GM19240 (cell line): Measurements from ENCODE around the gene RPL29.
"Not testable (repeated sequence)": the region's sequence is repeated elsewhere in the genome, so short reads cannot be mapped to it uniquely, and the experiment has no call there.

Experiments
- DNase-seq: peaks from one replicate; pipeline ENCODE4 v3.0.0; 2011; ENCODE audit warnings: low spot score; ENCODE audit not compliant: insufficient read length

Gene RPL29

DNA sequence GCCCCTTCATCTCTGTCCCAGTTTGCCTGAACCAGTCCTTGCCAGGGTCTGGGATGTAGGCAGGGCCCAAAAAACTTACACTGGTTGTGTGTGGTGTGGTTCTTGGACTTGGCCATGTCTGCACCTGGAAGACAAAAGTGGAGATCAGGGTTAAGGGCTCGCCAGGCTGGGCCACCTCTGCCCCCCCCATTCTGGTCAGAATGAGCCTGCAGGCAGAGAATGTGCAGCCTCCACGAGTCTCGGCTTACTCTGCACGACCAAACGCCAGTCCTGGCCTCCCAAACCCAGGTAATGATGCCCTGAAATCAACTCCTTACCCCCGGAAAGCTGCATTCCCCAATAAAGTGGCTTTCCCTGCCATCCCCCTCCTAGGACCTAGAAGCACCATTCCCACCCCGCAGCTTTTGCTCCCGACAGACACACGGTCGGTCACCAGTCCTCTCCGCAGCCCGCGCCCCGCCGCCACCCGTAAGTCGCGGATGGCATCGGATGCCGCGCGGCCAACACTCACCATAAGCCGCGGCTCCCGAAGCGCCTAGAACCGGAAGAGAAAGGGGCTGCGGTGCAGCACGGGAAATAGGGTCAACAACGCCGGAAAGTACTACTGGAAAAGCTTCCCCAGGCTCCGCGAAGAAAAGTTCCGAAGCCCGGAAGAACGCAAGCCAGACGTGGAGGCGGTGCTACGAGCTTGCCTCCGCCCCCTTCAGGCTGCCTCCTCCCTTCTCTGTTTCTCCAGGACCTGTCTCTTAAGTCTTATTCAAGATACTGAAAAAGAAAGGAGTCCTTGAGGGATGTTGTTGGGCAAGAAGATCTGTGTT lies at the start of gene RPL29:
Gene RPL29 (minus strand): TSS at position 550 of the 818 bp plus-strand sequence. CDS start 434 bp downstream, at position 116.
- peak; percentile 96 for DNase-seq

DNA sequence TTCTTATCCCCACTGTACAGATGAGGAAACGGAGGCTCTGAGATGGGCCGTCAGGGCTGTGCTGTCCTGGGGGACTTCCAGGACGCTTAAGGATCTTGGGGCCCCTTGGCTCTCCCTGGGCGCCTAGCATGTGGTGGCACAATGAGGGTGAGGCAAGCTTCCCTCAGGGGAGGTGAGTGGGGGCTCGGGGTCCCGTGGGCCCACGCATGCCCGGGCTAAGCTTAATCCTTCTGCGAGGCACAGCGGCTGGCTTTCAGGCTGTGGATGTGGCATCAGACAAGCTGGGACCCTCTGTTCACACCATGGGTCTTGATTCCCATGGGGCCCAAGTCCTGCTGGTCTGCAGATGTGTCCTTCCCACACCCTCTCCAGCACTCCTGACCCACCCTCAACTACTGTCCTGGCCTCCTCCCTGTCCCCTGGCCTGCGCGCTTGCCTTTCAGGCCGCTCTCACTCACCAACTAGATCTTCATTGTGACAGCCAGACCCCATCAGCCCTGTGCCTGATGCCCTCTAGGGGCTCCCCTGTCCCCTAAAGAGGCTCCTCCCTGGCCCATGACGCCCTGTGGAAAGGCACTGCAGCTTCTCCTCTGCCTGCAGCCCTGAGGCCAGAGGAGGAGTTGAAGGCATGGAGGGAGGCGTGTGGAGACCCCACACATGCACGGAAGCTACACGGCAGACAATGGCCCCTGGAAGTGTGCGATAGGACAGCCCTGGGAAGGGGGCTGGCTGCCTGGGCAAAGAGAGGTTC lies 49.3 kb upstream of the RPL29 start:
- DNase-seq = no peak

DNA sequence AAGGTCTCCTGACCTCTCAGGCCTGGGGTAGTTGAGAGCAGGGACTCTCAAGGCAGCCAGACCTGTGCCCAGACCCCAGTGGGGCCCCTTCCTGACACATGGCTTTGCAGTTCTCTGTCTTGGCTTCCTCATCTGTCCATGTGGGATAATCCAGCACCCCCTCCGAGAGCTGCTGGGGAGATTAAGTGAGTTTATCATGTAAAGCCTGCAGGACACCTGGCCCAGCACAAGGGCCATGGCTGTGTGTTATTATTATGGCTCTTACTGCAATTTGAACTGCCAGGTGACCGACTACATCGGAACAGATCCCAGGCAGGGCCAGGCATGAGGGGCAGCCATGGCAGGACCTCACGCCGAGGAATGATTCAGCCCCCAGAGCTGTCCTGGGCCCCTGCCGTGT lies 48.1 kb upstream of the RPL29 start:
- DNase-seq = no peak

DNA sequence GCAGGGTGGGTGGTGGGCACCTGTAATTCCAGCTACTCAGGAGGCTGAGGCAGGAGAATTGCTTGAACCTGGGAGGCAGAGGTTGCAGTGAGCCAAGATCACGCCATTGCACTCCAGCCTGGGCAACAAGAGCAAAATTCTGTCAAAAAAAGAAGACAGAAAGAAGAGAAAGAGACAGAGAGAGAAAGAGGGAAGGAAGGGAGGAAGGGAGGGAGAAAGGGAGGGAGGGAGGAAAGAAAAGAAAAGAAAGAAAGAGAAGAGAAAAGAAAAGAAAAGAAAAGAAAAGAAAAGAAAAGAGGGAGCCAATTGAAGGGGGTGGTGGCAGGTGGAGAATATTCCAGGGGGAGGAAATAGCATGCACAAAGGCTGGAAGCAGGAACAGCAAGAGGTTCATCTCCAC lies 47.3 kb upstream of the RPL29 start:
- not testable (repeated sequence) for DNase-seq

GRCh38 chr3:52041118-52041731 lies 45.5 kb upstream of the RPL29 start:
- DNase-seq = no peak

DNA sequence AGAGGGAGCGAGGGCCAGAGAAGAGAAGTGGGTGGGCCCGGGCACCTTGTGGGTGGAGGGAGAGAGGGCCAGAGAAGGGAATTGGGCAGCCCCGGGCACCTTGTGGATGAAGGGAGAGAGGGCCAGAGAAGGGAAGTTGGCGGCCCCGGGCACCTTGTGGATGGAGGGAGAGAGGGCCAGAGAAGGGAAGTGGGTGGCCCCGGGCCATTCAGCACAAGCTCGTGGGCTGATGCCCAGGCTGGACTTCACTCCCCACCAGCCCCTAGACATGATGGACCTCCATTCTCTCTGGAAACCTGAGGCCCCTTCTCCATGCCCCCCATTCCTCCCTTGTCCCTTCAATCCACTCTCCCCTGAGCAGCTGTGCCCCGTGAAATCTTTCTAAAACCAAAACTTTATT lies 44.9 kb upstream of the RPL29 start:
- no peak for DNase-seq

DNA sequence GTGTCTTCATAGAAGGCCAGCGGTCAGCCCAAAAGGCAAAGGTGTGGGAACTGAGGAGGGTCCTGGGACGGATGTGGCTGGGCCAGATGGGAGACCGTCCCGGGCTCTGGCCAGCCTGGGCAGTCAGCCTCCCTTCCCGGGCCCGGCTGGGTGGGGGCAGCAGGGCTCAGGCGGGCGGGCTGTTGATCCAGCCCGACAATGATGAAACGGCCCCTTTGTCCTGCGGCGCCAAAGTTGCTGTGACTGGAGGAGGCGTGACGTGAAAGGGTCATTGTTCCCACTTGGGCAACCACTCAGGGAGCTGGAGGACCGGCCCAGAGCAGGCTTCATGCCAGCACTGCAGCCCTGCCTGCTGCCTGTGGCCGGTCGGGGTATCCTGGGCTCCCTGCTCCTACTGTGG lies 44.2 kb upstream of the RPL29 start:
- DNase-seq = no peak

DNA sequence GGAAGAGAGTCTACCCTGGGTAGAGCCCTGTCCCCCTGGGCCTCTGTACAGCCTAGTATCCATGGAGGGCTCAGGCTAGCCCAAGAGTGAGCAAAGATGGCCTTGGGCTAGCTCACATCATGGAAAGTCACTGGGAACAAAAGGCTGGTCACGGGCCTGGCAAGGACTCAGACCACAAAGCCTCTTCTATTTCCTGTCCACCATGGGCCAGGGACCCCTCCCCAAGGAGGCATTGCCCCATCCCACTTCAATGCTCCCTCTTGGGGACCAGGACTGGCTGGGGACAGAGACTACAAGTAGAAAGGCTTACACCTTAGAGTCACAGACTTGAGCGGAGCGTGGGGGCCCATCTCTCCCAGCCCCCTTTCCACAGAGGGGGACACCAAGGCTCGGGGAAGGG lies 43.7 kb upstream of the RPL29 start:
- DNase-seq = no peak

DNA sequence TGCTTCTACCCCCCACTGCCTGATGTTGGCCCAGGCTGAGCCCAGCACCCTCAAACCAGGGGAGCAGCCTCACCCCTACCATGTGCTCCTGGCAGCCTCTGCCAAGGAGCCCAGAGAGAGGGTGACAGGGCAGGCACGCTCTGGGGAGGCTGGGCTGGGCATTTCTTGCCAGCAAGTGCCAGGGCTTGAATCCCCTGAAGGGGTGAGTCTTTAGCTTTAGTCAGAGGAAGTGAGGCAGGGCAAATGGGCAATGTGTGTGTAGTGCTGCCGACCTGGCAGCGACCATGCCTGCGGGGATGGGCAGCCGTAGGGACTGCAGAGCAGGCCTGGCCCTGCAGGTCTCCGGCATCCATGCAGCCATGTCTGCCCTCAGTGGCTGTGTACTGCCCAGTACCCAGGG lies 42.5 kb upstream of the RPL29 start:
- DNase-seq = no peak

GRCh38 chr3:52037291-52037690 lies 41.6 kb upstream of the RPL29 start:
- no peak for DNase-seq

- no peak for DNase-seq
Observed at GRCh38 chr3:52036829-52037228, 41.1 kb upstream of the RPL29 start.

GRCh38 chr3:52036222-52036694 lies 40.6 kb upstream of the RPL29 start:
- DNase-seq = no peak

- no peak for DNase-seq
Observed at GRCh38 chr3:52034651-52035050, 39.0 kb upstream of the RPL29 start.

DNA sequence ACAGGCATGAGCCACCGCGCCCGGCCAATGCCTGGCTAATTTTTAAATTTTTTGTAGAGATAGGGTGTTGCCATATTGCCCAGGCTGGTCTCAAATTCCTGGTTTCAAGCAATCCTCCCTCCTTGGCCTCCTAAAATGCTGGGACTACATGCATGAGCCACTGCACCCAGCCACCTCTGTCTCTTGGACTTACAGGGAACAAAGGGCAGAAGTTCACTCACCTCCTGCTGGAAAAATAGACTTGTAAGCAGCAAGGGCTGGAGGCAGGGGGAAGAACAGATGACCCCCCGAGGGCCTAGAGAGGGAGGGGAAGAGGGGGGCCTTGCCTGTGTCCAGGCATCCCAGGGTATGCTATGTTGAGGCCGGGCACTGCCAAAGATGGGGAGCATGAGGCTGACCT lies 38.5 kb upstream of the RPL29 start:
- no peak for DNase-seq

DNA sequence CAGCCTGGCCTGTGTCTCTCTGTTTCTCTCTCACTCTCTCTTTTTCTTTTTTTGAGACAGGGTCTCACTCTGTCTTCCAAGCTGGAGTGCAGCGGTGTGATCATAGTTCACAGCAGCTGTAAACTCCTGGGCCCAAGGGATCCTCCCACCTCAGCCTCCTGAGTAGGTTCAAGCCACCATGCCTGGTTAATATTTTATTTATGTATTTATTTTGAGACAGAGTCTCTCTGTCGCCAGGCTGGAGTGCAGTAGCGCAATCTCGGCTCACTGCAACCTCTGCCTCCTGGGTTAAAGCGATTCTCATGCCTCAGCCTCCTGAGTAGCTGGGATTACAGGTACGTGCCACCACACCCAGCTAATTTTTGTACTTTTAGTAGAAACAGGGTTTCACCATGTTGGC lies 38.1 kb upstream of the RPL29 start:
- DNase-seq = not testable (repeated sequence)

DNA sequence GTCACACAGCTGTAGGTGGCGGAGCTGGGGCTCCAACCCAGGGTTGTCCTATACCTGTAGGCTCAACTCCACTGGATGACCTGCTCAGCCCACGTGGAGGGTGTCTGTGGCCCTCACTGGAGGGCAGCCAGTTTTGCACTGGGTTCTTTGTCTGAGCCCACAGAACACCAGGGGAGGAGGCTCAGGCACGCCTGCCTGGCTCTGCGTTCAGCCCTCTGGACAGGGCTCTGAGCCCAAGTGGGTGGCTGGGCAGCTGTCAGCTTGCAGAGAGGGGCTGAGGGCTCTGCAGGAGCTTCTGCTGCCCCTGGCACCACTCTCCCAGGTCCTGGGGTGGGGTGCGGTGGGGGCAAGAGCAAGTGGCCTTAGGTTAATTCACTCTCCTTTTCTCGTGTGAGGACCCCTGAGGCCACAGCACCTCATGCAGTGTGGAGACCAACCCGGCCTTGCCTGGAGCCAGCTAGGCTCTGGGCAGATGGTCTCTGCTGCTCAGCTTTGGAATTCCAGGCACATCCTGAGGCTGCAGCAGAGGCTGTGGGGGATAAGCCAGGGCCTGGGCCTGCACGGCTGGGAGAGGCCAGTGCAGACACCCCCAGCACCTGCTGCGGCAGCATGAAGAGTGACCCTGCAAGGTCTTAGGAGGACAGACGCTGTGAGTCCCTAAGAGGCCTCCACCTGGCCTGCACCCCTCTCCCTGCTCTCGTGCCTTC lies 37.2 kb upstream of the RPL29 start:
- no peak for DNase-seq

DNA sequence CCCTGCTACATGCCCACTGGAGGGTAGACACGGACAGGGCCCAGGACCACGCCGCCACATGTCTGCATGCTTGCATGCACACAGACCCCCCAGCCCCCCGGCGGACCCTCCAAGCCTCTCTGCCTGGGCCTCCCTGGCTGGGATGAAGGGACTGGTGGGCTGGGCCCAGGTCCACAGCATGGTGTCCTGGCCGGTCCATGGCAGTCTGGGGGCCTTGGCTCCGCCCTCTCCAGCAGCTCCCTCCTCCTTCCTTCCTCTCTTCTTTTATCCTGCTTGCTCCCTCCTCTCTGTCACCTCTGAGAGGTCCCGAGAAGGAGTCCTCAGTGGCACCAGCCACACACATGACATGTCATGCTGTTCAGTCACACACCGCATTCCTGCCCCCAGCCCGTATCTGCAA lies 36.2 kb upstream of the RPL29 start:
- no peak for DNase-seq

GRCh38 chr3:52030714-52031310 lies 35.1 kb upstream of the RPL29 start:
- DNase-seq = no peak

DNA sequence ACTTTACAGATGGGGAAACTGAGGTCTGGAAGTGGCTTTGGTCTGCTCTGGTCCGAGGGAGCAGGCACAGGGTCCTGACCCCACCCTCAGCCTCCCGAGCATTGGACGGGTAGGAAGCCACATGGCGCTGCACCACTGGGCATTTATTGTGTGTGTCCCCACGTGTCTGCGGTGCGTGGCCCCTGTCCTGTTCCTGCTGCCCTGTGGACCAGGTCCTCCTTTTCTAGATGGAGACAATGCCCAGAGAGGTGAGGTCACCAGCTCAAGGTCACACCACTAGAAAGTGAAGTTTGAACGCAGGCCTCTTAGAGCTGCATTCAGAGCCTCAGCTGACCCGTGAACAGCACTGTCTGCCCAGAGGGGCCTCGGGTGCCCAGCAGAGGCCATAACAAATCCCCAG lies 33.8 kb upstream of the RPL29 start:
- no peak for DNase-seq

GRCh38 chr3:52029053-52029452 lies 33.4 kb upstream of the RPL29 start:
- no peak for DNase-seq

DNA sequence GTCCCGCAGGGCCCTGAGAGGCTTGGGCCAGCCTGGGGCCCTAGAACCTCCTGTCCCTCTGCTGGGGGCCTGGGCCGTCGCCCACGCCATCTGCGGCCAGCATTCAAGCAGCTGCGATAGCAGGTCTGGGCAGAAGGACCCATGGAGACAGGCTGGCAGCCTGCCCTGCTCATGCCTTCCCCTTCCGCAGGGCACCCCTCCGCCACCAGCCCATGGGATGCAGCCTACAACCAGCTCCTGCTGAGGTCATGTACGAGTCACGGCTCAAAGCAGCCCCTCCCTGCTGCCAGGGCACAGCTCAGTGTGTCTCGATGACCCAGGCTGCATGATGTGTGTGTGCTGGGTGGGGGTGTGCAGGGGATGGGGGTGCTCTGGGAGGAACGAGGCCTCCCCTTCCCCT lies 32.9 kb upstream of the RPL29 start:
- DNase-seq = no peak
